K562 (cell line): Measurements from ENCODE around the gene PTBP2. TPM values are rescaled to one million over a fixed set of nuclear protein-coding genes. Genes with fewer than 3 reads are reported as not detected.

Experiments used
- ATAC-seq: fragments of 200-7000 bp; cut with Tn5 transposase; 3 replicates; pipeline ENCODE4 v1.9.1; 2020; ENCODE audit warnings: moderate library complexity
- BruUV-seq: library from RNA; stranded (reverse); fragments of 400-500 nt; replicated peaks from 2 replicates; lab custom pipeline; 2021; lab: Mats Ljungman, UMichigan
- CTCF ChIA-PET: fragments of 300-600 bp; formaldehyde crosslinking; extraction: SDS; loops from one replicate; lab custom pipeline; 2021; ENCODE audit warnings: low intra/inter-chr PET ratio; lab: Yijun Ruan, JAX
- POLR2A ChIA-PET: fragments of 300-600, 350-650 bp; sonication (Branson Sonifier 250); formaldehyde crosslinking; extraction: SDS; loops from one replicate; lab custom pipeline; 2021; ENCODE audit warnings: antibody characterized with exemption, inconsistent platforms; lab: Yijun Ruan, JAX
- DNase-seq, 4 experiments: peaks; one replicate each; pipeline versions ENCODE4 v3.0.0 to v3.0.0-alpha.2; 2011 to 2018; ENCODE audit warnings: low spot score in 3 of 4, mixed read lengths in 3 of 4; ENCODE audit errors: extremely low read depth in 1 of 4
- FAIRE-seq: peaks from 2 replicates; lab custom pipeline; 2011; peaks lifted over from hg19 to GRCh38; lab: Jason Lieb, UNC
- H2AFZ ChIP-seq: 2 replicates; pipeline ENCODE4 v1.6.0; 2011; ENCODE audit warnings: low read depth, low read length, control low read depth, inconsistent platforms
- H3K27ac ChIP-seq: fragments of 200-600 bp; 3 replicates; pipeline ENCODE4 v1.8.0; 2011; ENCODE audit warnings: low read depth, mild to moderate bottlenecking, control low read depth, inconsistent platforms, low read length, moderate library complexity, mixed read lengths; ENCODE audit errors: extremely low read depth
- H3K27me3 ChIP-seq, 2 experiments: fragments of 300-600 bp in 1 of 2; 2 replicates in 1 of 2; 3 replicates in 1 of 2; pipeline versions ENCODE4 v1.6.0 to v1.8.0; 2011; ENCODE audit warnings: inconsistent platforms in 2 of 2, low read length in 2 of 2, mild to moderate bottlenecking in 1 of 2, mixed read lengths in 1 of 2, moderate library complexity in 1 of 2; ENCODE audit not compliant: control insufficient read depth in 2 of 2, insufficient read depth in 2 of 2
- H3K36me3 ChIP-seq: fragments of 300-600 bp; 3 replicates; pipeline ENCODE4 v1.8.0; 2011; ENCODE audit warnings: mild to moderate bottlenecking, low read length, inconsistent platforms; ENCODE audit not compliant: control insufficient read depth, insufficient read depth
- H3K4me1 ChIP-seq, 2 experiments: fragments of 200-600 bp in 1 of 2; replicated peaks in 1 of 2; 2 replicates in 1 of 2; 3 replicates in 1 of 2; pipeline versions ENCODE4 v1.5.1 to v1.8.0; 2011; ENCODE audit warnings: inconsistent platforms in 2 of 2, low read length in 2 of 2, mild to moderate bottlenecking in 1 of 2, mixed read lengths in 1 of 2, moderate library complexity in 1 of 2; ENCODE audit not compliant: control insufficient read depth in 2 of 2, insufficient read depth in 2 of 2
- H3K4me2 ChIP-seq: 2 replicates; pipeline ENCODE4 v1.6.1; 2011; ENCODE audit warnings: low read length, control low read depth, inconsistent platforms, mixed read lengths; ENCODE audit not compliant: insufficient read depth
- H3K4me3 ChIP-seq: fragments of 200-600 bp; sonication (generic), shearing (Covaris generic); 2 replicates; pipeline ENCODE4 v1.5.1; 2016; ENCODE audit warnings: control low read depth, inconsistent platforms
- H3K79me2 ChIP-seq: fragments of 200-600 bp; 3 replicates; pipeline ENCODE4 v1.8.0; 2011; ENCODE audit warnings: low read length, inconsistent platforms; ENCODE audit not compliant: control insufficient read depth, insufficient read depth
- H3K9ac ChIP-seq, 2 experiments: 2 replicates each; pipeline versions ENCODE4 v1.6.0 to v1.6.1; 2011; ENCODE audit warnings: low read depth in 2 of 2, low read length in 2 of 2, control low read depth in 1 of 2, inconsistent platforms in 1 of 2, mild to moderate bottlenecking in 1 of 2, mixed read lengths in 1 of 2; ENCODE audit not compliant: insufficient read depth in 1 of 2
- H3K9me1 ChIP-seq: one replicate; pipeline ENCODE4 v1.6.0; 2011; ENCODE audit warnings: inconsistent platforms, mild to moderate bottlenecking, low read length, moderate library complexity; ENCODE audit not compliant: control insufficient read depth, insufficient read depth
- H3K9me3 ChIP-seq: replicated peaks from 2 replicates; pipeline ENCODE4 v1.5.1; 2011; ENCODE audit warnings: low read depth, low read length, inconsistent platforms; ENCODE audit not compliant: control insufficient read depth, insufficient read depth
- H4K20me1 ChIP-seq: replicated peaks from 2 replicates; pipeline ENCODE4 v1.6.1; 2011; ENCODE audit warnings: low read length, inconsistent platforms, mixed read lengths; ENCODE audit not compliant: control insufficient read depth, insufficient read depth
- CBX1 ChIP-seq: sonication (generic); IDR thresholded peaks from 2 replicates; pipeline ENCODE4 v1.6.1; 2016; ENCODE audit warnings: antibody characterized with exemption, low read depth, mild to moderate bottlenecking
- CBX8 ChIP-seq: fragments of 200-600 bp; sonication (generic); IDR thresholded peaks from 2 replicates; pipeline ENCODE4 v1.6.1; 2012; ENCODE audit warnings: borderline replicate concordance, mixed run types, low read depth, mild to moderate bottlenecking, moderate library complexity, mixed read lengths, low read length, control low read depth, inconsistent platforms; ENCODE audit not compliant: poor library complexity, severe bottlenecking; ENCODE audit errors: extremely low read depth
- ELF2 ChIP-seq: fragments of 250-450 bp; sonication (Bioruptor Pico); IDR thresholded peaks from 2 replicates; pipeline ENCODE4 v1.5.0; 2021; ENCODE audit warnings: mild to moderate bottlenecking
- ESRRA ChIP-seq: fragments of 450-650 bp; IDR thresholded peaks from 2 replicates; pipeline ENCODE4 v1.6.1; 2014; ENCODE audit warnings: low read depth, mild to moderate bottlenecking, moderate library complexity, borderline replicate concordance
- GTF2A2 ChIP-seq: IDR thresholded peaks from 2 replicates; pipeline ENCODE4 v1.6.1; 2016; ENCODE audit warnings: mild to moderate bottlenecking, missing genetic modification characterization, missing compliant biosample characterization
- HNRNPUL1 ChIP-seq: fragments of 200-400 bp; formaldehyde crosslinking; IDR thresholded peaks from 2 replicates; pipeline ENCODE4 v1.6.1; 2017; ENCODE audit warnings: low read length
- MCM5 ChIP-seq: fragments of 450-650 bp; IDR thresholded peaks from 2 replicates; pipeline ENCODE4 v1.6.1; 2016; ENCODE audit warnings: low read depth
- MTA2 ChIP-seq: fragments of 450-650 bp; IDR thresholded peaks from 2 replicates; pipeline ENCODE4 v1.6.1; 2016; ENCODE audit warnings: low read depth
- PCBP2 ChIP-seq: fragments of 200-400 bp; formaldehyde crosslinking; IDR thresholded peaks from 2 replicates; pipeline ENCODE4 v1.6.1; 2018; ENCODE audit warnings: low read length, low read depth, mild to moderate bottlenecking, moderate library complexity; ENCODE audit not compliant: poor library complexity, severe bottlenecking
- POLR3A ChIP-seq: IDR thresholded peaks from 2 replicates; pipeline ENCODE4 v1.6.1; 2011; ENCODE audit warnings: borderline replicate concordance, mild to moderate bottlenecking, moderate library complexity; ENCODE audit not compliant: insufficient read length, insufficient read depth; ENCODE audit errors: extremely low read depth
- SMARCE1 ChIP-seq: fragments of 450-650 bp; IDR thresholded peaks from 2 replicates; pipeline ENCODE4 v1.7.1; 2016; ENCODE audit warnings: mild to moderate bottlenecking
- TCFL5 ChIP-seq: fragments of 250-450 bp; sonication (Bioruptor Pico); conservative IDR thresholded peaks from 2 replicates; pipeline ENCODE4 v1.6.1; 2021; ENCODE audit warnings: mild to moderate bottlenecking, moderate library complexity, matching md5 sums
- TRIM25 ChIP-seq: fragments of 450-650 bp; IDR thresholded peaks from 2 replicates; pipeline ENCODE4 v1.7.0; 2016; ENCODE audit warnings: borderline replicate concordance
- ZFP91 ChIP-seq: sonication (generic); formaldehyde crosslinking; IDR thresholded peaks from 2 replicates; pipeline ENCODE4 v1.8.0; 2022; ENCODE audit warnings: mild to moderate bottlenecking, missing genetic modification reagents
- ZNF224 ChIP-seq: sonication (generic); formaldehyde crosslinking; IDR thresholded peaks from 2 replicates; pipeline ENCODE4 v1.8.0; 2022; ENCODE audit warnings: mild to moderate bottlenecking, missing genetic modification reagents
- in situ Hi-C: fragments of 300-500 bp; cut with MboI; formaldehyde crosslinking; loops from 4 replicates; pipeline ENCODE4 v1.15.0; 2018; ENCODE audit warnings: inconsistent platforms, mixed read lengths
- intact Hi-C: fragments of 100-400 bp; cut with micrococcal nuclease; formaldehyde crosslinking; loops from 2 replicates; pipeline ENCODE4 v1.14.2; 2022
- polyA plus RNA-seq, 8 experiments: library from polyadenylated mRNA; depleted of rRNA in 4 of 8; stranded (reverse) in 5 of 8; unstranded in 3 of 8; fragments of >200 nt; fragmentation: Nextera tagmentation in 2 of 8; fragmentation: Illumina TruSeq in 1 of 8; extraction: Ambion mirVana in 2 of 8; extraction: Trizol in 1 of 8; gene quantifications; 2 replicates each; pipeline versions ENCODE4 v1.2.1 to v1.2.3, GENCODE V29; 2011 to 2014; ENCODE audit warnings: inconsistent platforms in 1 of 8, missing spikeins in 1 of 8
- total RNA-seq, 7 experiments: library from RNA; depleted of rRNA in 6 of 7; stranded (reverse); fragments of >200 nt in 6 of 7; fragmentation: Illumina TruSeq in 2 of 7; extraction: Trizol in 2 of 7; gene quantifications; 2 replicates each; pipeline versions ENCODE4 v1.2.1 to v1.2.3, GENCODE V29; 2011 to 2021; ENCODE audit warnings: low replicate concordance in 1 of 7
- TF ChIP-seq, protein P1 (sequence below): fragments of 250-450 bp; sonication (Bioruptor Pico); IDR thresholded peaks from 2 replicates; pipeline ENCODE4 v1.4.0; 2020; ENCODE audit warnings: mild to moderate bottlenecking, moderate library complexity

The PTBP2 gene
- total and polyA plus RNA-seq, 9 of the 15 experiments (the other 6 are each of a cell fraction or from before 2014, with no cell fraction given): 9.8 to 30.6 (median 19.0) TPM

DNA sequence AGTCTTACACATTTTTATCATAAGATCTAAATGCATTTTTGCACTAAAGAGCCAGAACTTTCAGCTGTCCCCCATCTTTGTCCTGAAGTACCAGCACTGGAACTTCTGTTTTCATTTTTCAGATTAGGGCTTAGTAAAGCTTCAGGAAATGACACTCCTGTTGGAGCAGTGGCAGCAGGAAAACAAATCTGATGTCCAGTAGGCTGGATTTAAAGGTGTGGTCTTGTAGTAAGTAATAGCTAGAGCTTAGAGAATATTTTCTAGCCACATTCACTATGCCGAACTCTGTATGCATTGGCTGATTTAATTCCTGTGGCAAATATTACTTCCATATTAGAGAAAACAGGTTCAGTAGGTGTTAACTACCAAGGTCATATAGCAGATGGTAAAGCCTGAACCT lies 103.6 kb downstream of the PTBP2 start (continued):
- no peak for TF ChIP-seq CBX1
- no peak for TF ChIP-seq MTA2

DNA sequence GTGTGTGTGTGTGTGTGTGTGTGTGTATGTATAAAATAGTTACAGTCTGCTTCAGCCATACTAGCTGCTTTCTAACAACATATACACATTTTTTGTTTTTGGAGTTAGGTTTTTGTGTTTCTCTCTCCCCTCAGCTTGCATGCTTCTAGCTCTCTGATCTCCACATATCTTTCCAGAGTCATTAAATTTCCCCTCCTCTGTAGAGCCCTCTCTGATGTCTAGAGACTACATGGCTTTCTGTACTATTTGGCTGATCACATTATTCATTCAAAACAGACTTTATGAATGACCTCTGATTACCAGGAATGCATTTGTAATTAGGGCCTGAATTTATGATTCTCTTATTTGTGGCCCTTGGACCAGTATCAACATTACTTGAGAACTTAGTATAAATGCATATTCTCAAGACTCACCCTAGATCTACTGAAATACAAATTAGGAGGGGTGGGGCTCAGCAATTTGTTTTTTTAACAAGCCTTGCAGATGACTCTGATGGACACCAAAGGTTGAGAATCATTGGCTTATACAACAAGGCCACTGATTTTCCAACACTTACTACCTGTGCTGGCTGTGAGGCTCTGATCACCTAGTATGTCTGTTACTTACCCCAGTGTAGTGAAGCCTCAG lies 104.5 kb downstream of the PTBP2 start:
- CTCF ChIA-PET: no interaction called here
- TF ChIP-seq POLR3A (no peak), ZFP91 (no peak), TCFL5 (CRISPR knock-in tag) (no peak), GTF2A2 (no peak), ESRRA (no peak), PCBP2 (no peak), SMARCE1 (no peak), CBX8 (no peak), ELF2 (CRISPR knock-in tag) (no peak), ZNF224 (CRISPR knock-in tag) (no peak), HNRNPUL1 (no peak), MCM5 (no peak), TRIM25 (no peak)
- TF ChIP-seq, protein P1, sequence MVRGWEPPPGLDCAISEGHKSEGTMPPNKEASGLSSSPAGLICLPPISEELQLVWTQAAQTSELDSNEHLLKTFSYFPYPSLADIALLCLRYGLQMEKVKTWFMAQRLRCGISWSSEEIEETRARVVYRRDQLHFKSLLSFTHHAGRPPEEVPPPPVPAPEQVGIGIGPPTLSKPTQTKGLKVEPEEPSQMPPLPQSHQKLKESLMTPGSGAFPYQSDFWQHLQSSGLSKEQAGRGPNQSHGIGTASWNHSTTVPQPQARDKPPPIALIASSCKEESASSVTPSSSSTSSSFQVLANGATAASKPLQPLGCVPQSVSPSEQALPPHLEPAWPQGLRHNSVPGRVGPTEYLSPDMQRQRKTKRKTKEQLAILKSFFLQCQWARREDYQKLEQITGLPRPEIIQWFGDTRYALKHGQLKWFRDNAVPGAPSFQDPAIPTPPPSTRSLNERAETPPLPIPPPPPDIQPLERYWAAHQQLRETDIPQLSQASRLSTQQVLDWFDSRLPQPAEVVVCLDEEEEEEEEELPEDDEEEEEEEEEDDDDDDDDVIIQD (CRISPR knock-in tag): no peak

More for the DNA sequence above, 104.5 kb downstream of the PTBP2 start:
- POLR2A ChIA-PET: interaction anchor here (1.1 to 1.5 kb wide), 3 partner anchors 10 to 13 kb away, joined by 3 to 6 read pairs (median 3); no protein-coding TSS in a partner anchor
- Histone ChIP-seq H4K20me1 (no peaks in the 10 kb centered on the region), H2AFZ (no peak overlapping the region), H3K27me3 (no peaks in the 10 kb centered on the region), H3K27ac (no peak overlapping the region), H3K9me3 (no peaks in the 10 kb centered on the region), H3K4me3 (no peak overlapping the region), H3K4me1 (no peaks in the 10 kb centered on the region), H3K36me3 (no peaks in the 10 kb centered on the region), H3K79me2 (no peaks in the 10 kb centered on the region), H3K9ac (no peak overlapping the region), H3K4me2 (no peak overlapping the region), H3K9me1 (no peaks in the 10 kb centered on the region)
- in situ Hi-C loops (no loop called here), intact Hi-C loops (no loop called here)
- no peak for FAIRE-seq
- DNase-seq: no peak
- no peak for ATAC-seq
- no TSS peak for BruUV-seq
